Endothelial cell of umbilical vein (primary cell): Measurements from ENCODE around the gene BCAS3. TPM values are rescaled to one million over a fixed set of nuclear protein-coding genes. Genes with fewer than 3 reads are reported as not detected.

ENCODE experiments used
- BruUV-seq: library from RNA; stranded (reverse); fragments of 400-500 nt; replicated peaks from 2 replicates; lab custom pipeline; 2021; lab: Mats Ljungman, UMichigan
- CTCF ChIA-PET: fragments of 300-600, 350-600 bp; sonication (Branson Sonifier 250); formaldehyde crosslinking; loops from one replicate; lab custom pipeline; 2021; ENCODE audit warnings: antibody characterized with exemption, inconsistent platforms; lab: Charles Lee
- POLR2A ChIA-PET: fragments of 300-600, 350-600 bp; sonication (Branson Sonifier 250); formaldehyde crosslinking; loops from one replicate; lab custom pipeline; 2021; ENCODE audit warnings: antibody characterized with exemption, inconsistent platforms; lab: Charles Lee
- DNase-seq: peaks from one replicate; pipeline ENCODE4 v3.0.0-alpha.2; 2011; ENCODE audit warnings: low read depth, low spot score
- FAIRE-seq: peaks from 2 replicates; lab custom pipeline; 2011; peaks lifted over from hg19 to GRCh38; lab: Jason Lieb, UNC
- H2AFZ ChIP-seq: 2 replicates; pipeline ENCODE4 v1.6.0; 2012; ENCODE audit warnings: low read depth, low read length, control low read depth, inconsistent platforms
- H3K27ac ChIP-seq: 2 replicates; pipeline ENCODE4 v1.5.1; 2011; ENCODE audit warnings: low read depth, mild to moderate bottlenecking, control low read depth, low read length, moderate library complexity; ENCODE audit not compliant: insufficient read depth
- H3K27me3 ChIP-seq, 2 experiments: 2 replicates each; pipeline versions ENCODE4 v1.6.0 to v1.6.1; 2011; ENCODE audit warnings: low read length in 2 of 2, mixed read lengths in 1 of 2; ENCODE audit not compliant: control insufficient read depth in 2 of 2, insufficient read depth in 2 of 2
- H3K36me3 ChIP-seq, 2 experiments: 2 replicates in 1 of 2; 3 replicates in 1 of 2; pipeline ENCODE4 v1.5.1; 2011; ENCODE audit warnings: low read length in 2 of 2, mild to moderate bottlenecking in 1 of 2, moderate library complexity in 1 of 2; ENCODE audit not compliant: control insufficient read depth in 2 of 2, insufficient read depth in 2 of 2; ENCODE audit errors: extremely low read depth in 1 of 2
- H3K4me1 ChIP-seq: 3 replicates; pipeline ENCODE4 v1.5.1; 2011; ENCODE audit warnings: mild to moderate bottlenecking, low read length; ENCODE audit not compliant: control insufficient read depth, insufficient read depth; ENCODE audit errors: extremely low read depth
- H3K4me2 ChIP-seq: 2 replicates; pipeline ENCODE4 v1.6.1; 2011; ENCODE audit warnings: low read length, control low read depth, mixed read lengths; ENCODE audit not compliant: insufficient read depth
- H3K4me3 ChIP-seq, 3 experiments: fragments of 200-600 bp in 1 of 3; sonication (generic), shearing (Covaris generic) in 1 of 3; replicated peaks in 1 of 3; 2 replicates each; pipeline ENCODE4 v1.5.1; 2011 to 2016; ENCODE audit warnings: control low read depth in 3 of 3, low read length in 3 of 3, mild to moderate bottlenecking in 2 of 3, inconsistent platforms in 1 of 3, low read depth in 1 of 3, moderate library complexity in 1 of 3; ENCODE audit not compliant: insufficient read depth in 1 of 3
- H3K79me2 ChIP-seq: 2 replicates; pipeline ENCODE4 v1.6.0; 2012; ENCODE audit warnings: low read length, inconsistent platforms; ENCODE audit not compliant: control insufficient read depth, insufficient read depth
- H3K9ac ChIP-seq: replicated peaks from 2 replicates; pipeline ENCODE3; 2011; ENCODE audit warnings: low read length, control low read depth; ENCODE audit not compliant: insufficient read depth; ENCODE audit errors: extremely low read depth
- H3K9me1 ChIP-seq: replicated peaks from 3 replicates; pipeline ENCODE4 v1.6.0; 2011; ENCODE audit warnings: mild to moderate bottlenecking, low read length; ENCODE audit not compliant: control insufficient read depth, insufficient read depth; ENCODE audit errors: extremely low read depth
- H3K9me3 ChIP-seq: replicated peaks from 2 replicates; pipeline ENCODE4 v1.5.1; 2012; ENCODE audit warnings: low read length, inconsistent platforms; ENCODE audit not compliant: control insufficient read depth, insufficient read depth
- H4K20me1 ChIP-seq: replicated peaks from 2 replicates; pipeline ENCODE3; 2011; ENCODE audit warnings: mild to moderate bottlenecking, low read length; ENCODE audit not compliant: control insufficient read depth, insufficient read depth; ENCODE audit errors: extremely low read depth
- EZH2 ChIP-seq: IDR thresholded peaks from 2 replicates; pipeline ENCODE4 v1.6.1; 2012; ENCODE audit warnings: borderline replicate concordance, low read depth, mild to moderate bottlenecking, moderate library complexity, low read length, inconsistent platforms; ENCODE audit not compliant: severe bottlenecking
- FOS ChIP-seq: IDR thresholded peaks from 2 replicates; pipeline ENCODE4 v1.6.1; 2011; ENCODE audit warnings: mild to moderate bottlenecking, low read length, moderate library complexity, borderline replicate concordance; ENCODE audit not compliant: insufficient read depth
- GATA2 ChIP-seq: IDR thresholded peaks from 2 replicates; pipeline ENCODE4 v1.7.0; 2011; ENCODE audit warnings: low read depth, mild to moderate bottlenecking, moderate library complexity, mixed read lengths, low read length; ENCODE audit not compliant: insufficient read length, insufficient read depth
- JUN ChIP-seq: IDR thresholded peaks from 2 replicates; pipeline ENCODE4 v1.6.1; 2011; ENCODE audit warnings: borderline replicate concordance, low read depth; ENCODE audit not compliant: insufficient read length, insufficient read depth
- MYC ChIP-seq: IDR thresholded peaks from one replicate; pipeline ENCODE4 v1.6.1; 2011; ENCODE audit warnings: mild to moderate bottlenecking, low read depth, low read length
- POLR2A ChIP-seq: IDR thresholded peaks from 2 replicates; pipeline ENCODE4 v1.6.1; 2012; ENCODE audit warnings: low read depth, mild to moderate bottlenecking, control low read depth, low read length
- POLR2AphosphoS5 ChIP-seq: IDR thresholded peaks from 2 replicates; pipeline ENCODE4 v1.6.1; 2012; ENCODE audit warnings: low read depth, mild to moderate bottlenecking, control low read depth, low read length, moderate library complexity; ENCODE audit not compliant: insufficient read depth
- dilution Hi-C: fragments of 300-500 bp; cut with MboI; formaldehyde crosslinking; loops from one replicate; pipeline ENCODE4 v1.15.0; 2019; ENCODE audit warnings: low sequenced_read_pairs; ENCODE audit not compliant: extremely low pct_ligation_motif_present
- intact Hi-C: fragments of 100-400 bp; cut with micrococcal nuclease; formaldehyde crosslinking; loops from one replicate; pipeline ENCODE4 v1.10.0; 2022
- polyA plus RNA-seq, 4 experiments: library from polyadenylated mRNA; depleted of rRNA in 3 of 4; stranded (reverse) in 3 of 4; unstranded in 1 of 4; fragments of >200 nt; gene quantifications; 2 replicates each; pipeline versions ENCODE4 v1.2.1 to v1.2.3, GENCODE V29; 2011 to 2012; ENCODE audit warnings: missing spikeins in 1 of 4
- total RNA-seq: library from RNA; stranded (reverse); gene quantifications from 2 replicates; pipeline ENCODE4 v1.2.3, GENCODE V29; 2021
- TF ChIP-seq, protein P1 (sequence below), 2 donors: IDR thresholded peaks; 1 replicate in 1 of 2; 2 replicates in 1 of 2; pipeline ENCODE4 v1.5.1; 2011; ENCODE audit warnings: low read length in 2 of 2, mild to moderate bottlenecking in 2 of 2, moderate library complexity in 2 of 2, control low read depth in 1 of 2, inconsistent platforms in 1 of 2, low read depth in 1 of 2; ENCODE audit not compliant: insufficient read depth in 1 of 2; ENCODE audit errors: extremely low read depth in 1 of 2
- TF ChIP-seq, protein P2 (sequence below): IDR thresholded peaks from 2 replicates; pipeline ENCODE4 v1.6.1; 2011; ENCODE audit not compliant: insufficient read depth, insufficient read length

Gene BCAS3
- total and polyA plus RNA-seq, 2 donors (not counting 3 experiments of a cell fraction or from before 2014, with no cell fraction given): 8.2 to 16.0 TPM

DNA sequence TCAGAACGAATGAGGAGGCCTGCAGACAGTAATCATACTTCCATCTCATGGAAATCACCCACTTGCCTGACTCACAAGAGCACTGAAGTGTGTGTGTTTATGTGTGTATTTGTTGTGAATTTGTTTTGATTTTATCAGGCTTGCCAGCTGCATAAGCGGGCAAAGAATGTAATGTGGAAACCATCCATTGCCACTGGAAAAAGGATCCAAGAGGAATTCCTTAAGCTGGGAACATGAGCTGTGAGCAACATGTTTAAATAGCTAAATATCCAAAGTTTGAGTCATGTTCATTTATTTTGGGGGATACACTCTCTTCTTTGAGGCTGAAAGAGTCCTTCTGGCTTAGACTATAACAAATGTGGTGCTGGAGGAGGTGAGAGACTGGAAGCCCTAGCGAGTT is 523.6 kb downstream of the BCAS3 start:
- no peaks in the 10 kb centered on the region for H3K36me3 ChIP-seq
- no peak overlapping the region for H2AFZ ChIP-seq
- CTCF ChIA-PET: no interaction called here
- TF ChIP-seq EZH2 (no peak), GATA2 (no peak), MYC (no peak), POLR2AphosphoS5 (no peak), FOS (no peak), JUN (no peak), POLR2A (no peak)
- TF ChIP-seq, protein P1, sequence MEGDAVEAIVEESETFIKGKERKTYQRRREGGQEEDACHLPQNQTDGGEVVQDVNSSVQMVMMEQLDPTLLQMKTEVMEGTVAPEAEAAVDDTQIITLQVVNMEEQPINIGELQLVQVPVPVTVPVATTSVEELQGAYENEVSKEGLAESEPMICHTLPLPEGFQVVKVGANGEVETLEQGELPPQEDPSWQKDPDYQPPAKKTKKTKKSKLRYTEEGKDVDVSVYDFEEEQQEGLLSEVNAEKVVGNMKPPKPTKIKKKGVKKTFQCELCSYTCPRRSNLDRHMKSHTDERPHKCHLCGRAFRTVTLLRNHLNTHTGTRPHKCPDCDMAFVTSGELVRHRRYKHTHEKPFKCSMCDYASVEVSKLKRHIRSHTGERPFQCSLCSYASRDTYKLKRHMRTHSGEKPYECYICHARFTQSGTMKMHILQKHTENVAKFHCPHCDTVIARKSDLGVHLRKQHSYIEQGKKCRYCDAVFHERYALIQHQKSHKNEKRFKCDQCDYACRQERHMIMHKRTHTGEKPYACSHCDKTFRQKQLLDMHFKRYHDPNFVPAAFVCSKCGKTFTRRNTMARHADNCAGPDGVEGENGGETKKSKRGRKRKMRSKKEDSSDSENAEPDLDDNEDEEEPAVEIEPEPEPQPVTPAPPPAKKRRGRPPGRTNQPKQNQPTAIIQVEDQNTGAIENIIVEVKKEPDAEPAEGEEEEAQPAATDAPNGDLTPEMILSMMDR (IDR thresholded peaks at IDR 0.05; ENCODE audit: extremely low read depth in 1 of 2, insufficient read depth in 1 of 2, low read depth in 1 of 2, low read length in 2 of 2): no peak
- TF ChIP-seq, protein P2, sequence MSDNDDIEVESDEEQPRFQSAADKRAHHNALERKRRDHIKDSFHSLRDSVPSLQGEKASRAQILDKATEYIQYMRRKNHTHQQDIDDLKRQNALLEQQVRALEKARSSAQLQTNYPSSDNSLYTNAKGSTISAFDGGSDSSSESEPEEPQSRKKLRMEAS: no peak
- no peaks in the 10 kb centered on the region for H3K9me3 ChIP-seq
- no peak for DNase-seq
- H3K79me2 ChIP-seq: no peaks in the 10 kb centered on the region
- no TSS peak for BruUV-seq
- H3K9me1 ChIP-seq: no peaks in the 10 kb centered on the region
- no peak overlapping the region for H3K4me2 ChIP-seq
- H3K27me3 ChIP-seq: peaks cover 0 to 1% of the 10 kb centered on the region in 2 experiments
- no peak overlapping the region for H3K9ac ChIP-seq
- H3K4me1 ChIP-seq: no peaks in the 10 kb centered on the region
- no peaks in the 10 kb centered on the region for H4K20me1 ChIP-seq
- H3K4me3 ChIP-seq: no peak overlapping the region
- no peak for FAIRE-seq
- POLR2A ChIA-PET: no interaction called here
- intact Hi-C loops (no loop called here), dilution Hi-C loops (no loop called here)
- H3K27ac ChIP-seq: no peak overlapping the region
